Endothelial cell of umbilical vein (primary cell): ENCODE data around the gene FOXJ3. TPM values are rescaled to one million over a fixed set of nuclear protein-coding genes. Genes with fewer than 3 reads are reported as not detected.

ENCODE experiments used
- BruUV-seq: library from RNA; stranded (reverse); fragments of 400-500 nt; replicated peaks from 2 replicates; lab custom pipeline; 2021; lab: Mats Ljungman, UMichigan
- CTCF ChIA-PET: fragments of 300-600, 350-600 bp; sonication (Branson Sonifier 250); formaldehyde crosslinking; loops from one replicate; lab custom pipeline; 2021; ENCODE audit warnings: antibody characterized with exemption, inconsistent platforms; lab: Charles Lee
- POLR2A ChIA-PET: fragments of 300-600, 350-600 bp; sonication (Branson Sonifier 250); formaldehyde crosslinking; loops from one replicate; lab custom pipeline; 2021; ENCODE audit warnings: antibody characterized with exemption, inconsistent platforms; lab: Charles Lee
- DNase-seq: peaks from one replicate; pipeline ENCODE4 v3.0.0-alpha.2; 2011; ENCODE audit warnings: low read depth, low spot score
- FAIRE-seq: peaks from 2 replicates; lab custom pipeline; 2011; peaks lifted over from hg19 to GRCh38; lab: Jason Lieb, UNC
- H2AFZ ChIP-seq: 2 replicates; pipeline ENCODE4 v1.6.0; 2012; ENCODE audit warnings: low read depth, low read length, control low read depth, inconsistent platforms
- H3K27ac ChIP-seq: 2 replicates; pipeline ENCODE4 v1.5.1; 2011; ENCODE audit warnings: low read depth, mild to moderate bottlenecking, control low read depth, low read length, moderate library complexity; ENCODE audit not compliant: insufficient read depth
- H3K27me3 ChIP-seq, 2 experiments: 2 replicates each; pipeline versions ENCODE4 v1.6.0 to v1.6.1; 2011; ENCODE audit warnings: low read length in 2 of 2, mixed read lengths in 1 of 2; ENCODE audit not compliant: control insufficient read depth in 2 of 2, insufficient read depth in 2 of 2
- H3K36me3 ChIP-seq, 2 experiments: 2 replicates in 1 of 2; 3 replicates in 1 of 2; pipeline ENCODE4 v1.5.1; 2011; ENCODE audit warnings: low read length in 2 of 2, mild to moderate bottlenecking in 1 of 2, moderate library complexity in 1 of 2; ENCODE audit not compliant: control insufficient read depth in 2 of 2, insufficient read depth in 2 of 2; ENCODE audit errors: extremely low read depth in 1 of 2
- H3K4me1 ChIP-seq: 3 replicates; pipeline ENCODE4 v1.5.1; 2011; ENCODE audit warnings: mild to moderate bottlenecking, low read length; ENCODE audit not compliant: control insufficient read depth, insufficient read depth; ENCODE audit errors: extremely low read depth
- H3K4me2 ChIP-seq: 2 replicates; pipeline ENCODE4 v1.6.1; 2011; ENCODE audit warnings: low read length, control low read depth, mixed read lengths; ENCODE audit not compliant: insufficient read depth
- H3K4me3 ChIP-seq, 3 experiments: fragments of 200-600 bp in 1 of 3; sonication (generic), shearing (Covaris generic) in 1 of 3; replicated peaks in 1 of 3; 2 replicates each; pipeline ENCODE4 v1.5.1; 2011 to 2016; ENCODE audit warnings: control low read depth in 3 of 3, low read length in 3 of 3, mild to moderate bottlenecking in 2 of 3, inconsistent platforms in 1 of 3, low read depth in 1 of 3, moderate library complexity in 1 of 3; ENCODE audit not compliant: insufficient read depth in 1 of 3
- H3K79me2 ChIP-seq: 2 replicates; pipeline ENCODE4 v1.6.0; 2012; ENCODE audit warnings: low read length, inconsistent platforms; ENCODE audit not compliant: control insufficient read depth, insufficient read depth
- H3K9ac ChIP-seq: replicated peaks from 2 replicates; pipeline ENCODE3; 2011; ENCODE audit warnings: low read length, control low read depth; ENCODE audit not compliant: insufficient read depth; ENCODE audit errors: extremely low read depth
- H3K9me1 ChIP-seq: replicated peaks from 3 replicates; pipeline ENCODE4 v1.6.0; 2011; ENCODE audit warnings: mild to moderate bottlenecking, low read length; ENCODE audit not compliant: control insufficient read depth, insufficient read depth; ENCODE audit errors: extremely low read depth
- H3K9me3 ChIP-seq: replicated peaks from 2 replicates; pipeline ENCODE4 v1.5.1; 2012; ENCODE audit warnings: low read length, inconsistent platforms; ENCODE audit not compliant: control insufficient read depth, insufficient read depth
- H4K20me1 ChIP-seq: replicated peaks from 2 replicates; pipeline ENCODE3; 2011; ENCODE audit warnings: mild to moderate bottlenecking, low read length; ENCODE audit not compliant: control insufficient read depth, insufficient read depth; ENCODE audit errors: extremely low read depth
- FOS ChIP-seq: IDR thresholded peaks from 2 replicates; pipeline ENCODE4 v1.6.1; 2011; ENCODE audit warnings: mild to moderate bottlenecking, low read length, moderate library complexity, borderline replicate concordance; ENCODE audit not compliant: insufficient read depth
- JUN ChIP-seq: IDR thresholded peaks from 2 replicates; pipeline ENCODE4 v1.6.1; 2011; ENCODE audit warnings: borderline replicate concordance, low read depth; ENCODE audit not compliant: insufficient read length, insufficient read depth
- MYC ChIP-seq: IDR thresholded peaks from one replicate; pipeline ENCODE4 v1.6.1; 2011; ENCODE audit warnings: mild to moderate bottlenecking, low read depth, low read length
- dilution Hi-C: fragments of 300-500 bp; cut with MboI; formaldehyde crosslinking; loops from one replicate; pipeline ENCODE4 v1.15.0; 2019; ENCODE audit warnings: low sequenced_read_pairs; ENCODE audit not compliant: extremely low pct_ligation_motif_present
- intact Hi-C: fragments of 100-400 bp; cut with micrococcal nuclease; formaldehyde crosslinking; loops from one replicate; pipeline ENCODE4 v1.10.0; 2022
- polyA plus RNA-seq, 4 experiments: library from polyadenylated mRNA; depleted of rRNA in 3 of 4; stranded (reverse) in 3 of 4; unstranded in 1 of 4; fragments of >200 nt; gene quantifications; 2 replicates each; pipeline versions ENCODE4 v1.2.1 to v1.2.3, GENCODE V29; 2011 to 2012; ENCODE audit warnings: missing spikeins in 1 of 4
- total RNA-seq: library from RNA; stranded (reverse); gene quantifications from 2 replicates; pipeline ENCODE4 v1.2.3, GENCODE V29; 2021

The FOXJ3 gene
- total and polyA plus RNA-seq, 2 donors (not counting 3 experiments of a cell fraction or from before 2014, with no cell fraction given): 34.7 to 38.8 TPM

DNA sequence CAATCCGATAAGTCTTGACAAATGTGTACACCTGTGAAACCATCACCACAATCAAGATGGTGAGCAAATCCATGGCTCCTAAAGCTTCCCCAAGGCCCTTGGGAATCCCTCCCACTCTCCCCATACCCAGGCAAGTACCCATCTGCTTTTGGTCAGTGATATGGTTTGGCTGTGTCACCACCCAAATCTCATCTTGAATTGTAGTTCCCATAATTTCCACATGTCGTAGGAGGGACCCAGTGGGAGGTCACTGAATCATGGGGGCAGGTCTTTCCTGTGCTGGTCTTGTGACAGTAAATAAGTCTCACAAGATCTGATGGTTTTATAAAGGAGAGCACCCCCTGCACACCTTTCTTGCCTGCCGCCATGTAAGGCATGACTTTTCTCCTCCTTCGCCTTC, 196.4 kb downstream of the FOXJ3 start:
- no peaks in the 10 kb centered on the region for H3K36me3 ChIP-seq
- H3K4me2 ChIP-seq: no peak overlapping the region
- no peak overlapping the region for H3K27ac ChIP-seq
- no peak for FAIRE-seq
- TF ChIP-seq JUN: no peak
- no peak overlapping the region for H2AFZ ChIP-seq
- H3K79me2 ChIP-seq: no peaks in the 10 kb centered on the region
- ChIA-PET CTCF (interaction anchor here (1.7 kb wide), 2 partner anchors 9 to 35 kb away, joined by 3 to 6 read pairs; no protein-coding TSS in a partner anchor), POLR2A (no interaction called here)
- no peaks in the 10 kb centered on the region for H3K4me1 ChIP-seq
- H3K9ac ChIP-seq: no peak overlapping the region
- no peaks in the 10 kb centered on the region for H3K9me1 ChIP-seq
- no peaks in the 10 kb centered on the region for H4K20me1 ChIP-seq
- DNase-seq: no peak
- no peaks in the 10 kb centered on the region for H3K9me3 ChIP-seq
- no peak overlapping the region for H3K4me3 ChIP-seq
- peaks cover 3 to 4% of the 10 kb centered on the region in 2 experiments for H3K27me3 ChIP-seq
- BruUV-seq: no TSS peak
- intact Hi-C loops (no loop called here), dilution Hi-C loops (no loop called here)

DNA sequence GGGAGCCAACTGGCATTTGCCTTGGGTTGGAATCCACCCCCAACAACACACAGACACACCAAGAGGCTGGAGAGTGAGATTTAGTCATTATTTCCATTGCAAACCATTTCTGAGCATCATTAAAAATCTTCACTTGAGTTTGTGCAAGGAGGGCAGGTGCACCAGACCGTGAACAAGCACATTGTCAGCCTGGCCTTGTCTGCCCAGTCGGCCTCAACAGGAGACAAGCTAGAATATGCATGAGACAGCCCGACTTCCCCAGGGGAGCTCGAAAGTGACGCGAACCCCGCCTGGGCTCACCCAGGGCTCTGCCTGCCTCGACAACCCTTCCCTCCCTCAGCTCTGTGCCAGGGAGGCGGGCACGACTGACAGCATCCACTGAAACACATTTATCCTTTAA, 197.3 kb downstream of the FOXJ3 start:
- CTCF ChIA-PET: interaction anchor here (1.7 kb wide), 2 partner anchors 10 to 35 kb away, joined by 3 to 6 read pairs; no protein-coding TSS in a partner anchor
- H3K9me3 ChIP-seq: no peaks in the 10 kb centered on the region
- peaks cover 2 to 3% of the 10 kb centered on the region in 2 experiments for H3K27me3 ChIP-seq
- H3K4me1 ChIP-seq: no peaks in the 10 kb centered on the region
- no peak for TF ChIP-seq FOS
- TF ChIP-seq MYC: no peak
- no peak overlapping the region for H3K4me2 ChIP-seq
- intact Hi-C loops: no loop called here
- H3K36me3 ChIP-seq: no peaks in the 10 kb centered on the region
- no peaks in the 10 kb centered on the region for H4K20me1 ChIP-seq
- H3K9me1 ChIP-seq: no peaks in the 10 kb centered on the region
- dilution Hi-C loops: no loop called here
- FAIRE-seq (no peak), DNase-seq (no peak)
- POLR2A ChIA-PET: no interaction called here
- H3K27ac ChIP-seq: no peak overlapping the region
- no peak overlapping the region for H3K4me3 ChIP-seq
- no TSS peak for BruUV-seq
- H3K9ac ChIP-seq: no peak overlapping the region
- H3K79me2 ChIP-seq: no peaks in the 10 kb centered on the region
- no peak overlapping the region for H2AFZ ChIP-seq
